H1 (cell line): ENCODE data around the gene FBXO21.

Source experiments
- ASH2L ChIP-seq: fragments of 200-600, 300-600 bp; sonication (generic); IDR thresholded peaks from one replicate; pipeline ENCODE4 v1.7.1; 2017; ENCODE audit warnings: low read length
- KDM1A ChIP-seq: fragments of 200-600, 300-600 bp; sonication (generic); IDR thresholded peaks from 2 replicates; pipeline ENCODE4 v1.7.1; 2016; ENCODE audit warnings: mild to moderate bottlenecking, low read length, borderline replicate concordance
- POLR2A ChIP-seq, 2 experiments: IDR thresholded peaks; 1 replicate in 1 of 2; 2 replicates in 1 of 2; pipeline ENCODE4 v1.6.1; 2011; ENCODE audit warnings: low read depth in 2 of 2, low read length in 2 of 2, mild to moderate bottlenecking in 2 of 2; ENCODE audit errors: control extremely low read depth in 1 of 2
- USF2 ChIP-seq: IDR thresholded peaks from 2 replicates; pipeline ENCODE4 v1.6.1; 2011; ENCODE audit warnings: low read length, improper control_type of control experiment
- ZNF274 ChIP-seq: IDR thresholded peaks from 2 replicates; pipeline ENCODE4 v1.7.0; 2012; ENCODE audit warnings: low read length, borderline replicate concordance; ENCODE audit errors: extremely low read depth
- TF ChIP-seq, protein P1 (sequence below), 3 experiments: IDR thresholded peaks; 1 replicate in 2 of 3; 2 replicates in 1 of 3; pipeline versions ENCODE4 v1.5.1 to v1.6.1; 2011; ENCODE audit warnings: low read length in 3 of 3, mild to moderate bottlenecking in 3 of 3, inconsistent platforms in 2 of 3, low read depth in 1 of 3, moderate library complexity in 1 of 3; ENCODE audit not compliant: insufficient read depth in 1 of 3; ENCODE audit errors: control extremely low read depth in 1 of 3

- TF ChIP-seq ZNF274 (no peak), POLR2A (IDR thresholded peaks at IDR 0.05; ENCODE audit: control extremely low read depth in 1 of 2, low read depth in 2 of 2, low read length in 2 of 2) (no peak), ASH2L (no peak), USF2 (no peak), KDM1A (no peak)
- TF ChIP-seq, protein P1, sequence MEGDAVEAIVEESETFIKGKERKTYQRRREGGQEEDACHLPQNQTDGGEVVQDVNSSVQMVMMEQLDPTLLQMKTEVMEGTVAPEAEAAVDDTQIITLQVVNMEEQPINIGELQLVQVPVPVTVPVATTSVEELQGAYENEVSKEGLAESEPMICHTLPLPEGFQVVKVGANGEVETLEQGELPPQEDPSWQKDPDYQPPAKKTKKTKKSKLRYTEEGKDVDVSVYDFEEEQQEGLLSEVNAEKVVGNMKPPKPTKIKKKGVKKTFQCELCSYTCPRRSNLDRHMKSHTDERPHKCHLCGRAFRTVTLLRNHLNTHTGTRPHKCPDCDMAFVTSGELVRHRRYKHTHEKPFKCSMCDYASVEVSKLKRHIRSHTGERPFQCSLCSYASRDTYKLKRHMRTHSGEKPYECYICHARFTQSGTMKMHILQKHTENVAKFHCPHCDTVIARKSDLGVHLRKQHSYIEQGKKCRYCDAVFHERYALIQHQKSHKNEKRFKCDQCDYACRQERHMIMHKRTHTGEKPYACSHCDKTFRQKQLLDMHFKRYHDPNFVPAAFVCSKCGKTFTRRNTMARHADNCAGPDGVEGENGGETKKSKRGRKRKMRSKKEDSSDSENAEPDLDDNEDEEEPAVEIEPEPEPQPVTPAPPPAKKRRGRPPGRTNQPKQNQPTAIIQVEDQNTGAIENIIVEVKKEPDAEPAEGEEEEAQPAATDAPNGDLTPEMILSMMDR (IDR thresholded peaks at IDR 0.05; ENCODE audit: control extremely low read depth in 1 of 3, insufficient read depth in 1 of 3, low read depth in 1 of 3, low read length in 3 of 3) = no peak
Observed at GRCh38 chr12:117213295-117213808, 23.1 kb upstream of the FBXO21 start.
